Mesendoderm (in vitro differentiated cells): ENCODE data around the gene TRPM3.

ENCODE experiments used
- DNase-seq: peaks from one replicate; pipeline ENCODE4 v3.0.0; 2013
- H2AK5ac ChIP-seq: 2 replicates; pipeline ENCODE4 v1.6.1; 2013; ENCODE audit warnings: low read length, inconsistent platforms
- H2BK120ac ChIP-seq: 2 replicates; pipeline ENCODE4 v1.6.1; 2013; ENCODE audit warnings: low read depth, mild to moderate bottlenecking, low read length, moderate library complexity, mixed read lengths
- H2BK15ac ChIP-seq: replicated peaks from 2 replicates; pipeline ENCODE4 v1.6.1; 2013; ENCODE audit warnings: low read depth, mild to moderate bottlenecking, moderate library complexity
- H2BK5ac ChIP-seq: 2 replicates; pipeline ENCODE4 v1.6.1; 2013; ENCODE audit warnings: low read length, inconsistent platforms
- H3K18ac ChIP-seq: 2 replicates; pipeline ENCODE4 v1.6.1; 2013; ENCODE audit warnings: mild to moderate bottlenecking, low read length, mixed read lengths
- H3K23ac ChIP-seq: one replicate; pipeline ENCODE4 v1.6.1; 2013; ENCODE audit warnings: low read length
- H3K27ac ChIP-seq: 2 replicates; pipeline ENCODE4 v1.5.1; 2013; ENCODE audit warnings: low read depth, mild to moderate bottlenecking, inconsistent platforms, low read length, moderate library complexity
- H3K27me3 ChIP-seq: 2 replicates; pipeline ENCODE4 v1.6.1; 2013; ENCODE audit warnings: low read length, control low read depth, mild to moderate bottlenecking, inconsistent platforms; ENCODE audit not compliant: insufficient read depth, poor library complexity
- H3K36me3 ChIP-seq: 2 replicates; pipeline ENCODE4 v1.6.1; 2013; ENCODE audit warnings: low read length, inconsistent platforms; ENCODE audit not compliant: control insufficient read depth, insufficient read depth
- H3K4ac ChIP-seq: one replicate; pipeline ENCODE4 v1.6.1; 2013; ENCODE audit warnings: low read depth, mild to moderate bottlenecking, low read length, moderate library complexity
- H3K4me1 ChIP-seq: 2 replicates; pipeline ENCODE4 v1.6.1; 2013; ENCODE audit warnings: low read depth, low read length, inconsistent platforms; ENCODE audit not compliant: control insufficient read depth
- H3K4me2 ChIP-seq: 2 replicates; pipeline ENCODE4 v1.6.1; 2013; ENCODE audit warnings: low read length
- H3K4me3 ChIP-seq: 2 replicates; pipeline ENCODE4 v1.5.1; 2013; ENCODE audit warnings: mild to moderate bottlenecking, low read length
- H3K56ac ChIP-seq: one replicate; pipeline ENCODE4 v1.6.1; 2013; ENCODE audit warnings: low read length
- H3K79me1 ChIP-seq: 2 replicates; pipeline ENCODE4 v1.6.1; 2013; ENCODE audit warnings: low read length, inconsistent platforms
- H3K79me2 ChIP-seq: 2 replicates; pipeline ENCODE4 v1.6.1; 2013; ENCODE audit warnings: mild to moderate bottlenecking, low read length; ENCODE audit not compliant: control insufficient read depth, insufficient read depth
- H3K9ac ChIP-seq: 2 replicates; pipeline ENCODE4 v1.6.1; 2013; ENCODE audit warnings: low read length, inconsistent platforms
- H4K5ac ChIP-seq: one replicate; pipeline ENCODE4 v1.6.1; 2013; ENCODE audit warnings: low read length
- H4K8ac ChIP-seq: one replicate; pipeline ENCODE4 v1.6.1; 2013; ENCODE audit warnings: low read depth, mild to moderate bottlenecking, control low read depth, low read length, moderate library complexity
- WGBS: extraction: QIAGEN DNeasy Blood & Tissue Kit; methylation state at CpG from one replicate; pipeline ENCODE4 v1.1.7; 2013; ENCODE audit warnings: low lambda C conversion rate, missing lambda C conversion rate; ENCODE audit not compliant: insufficient coverage; ENCODE audit errors: extremely low coverage; 5-methylcytosine and 5-hydroxymethylcytosine counted together

The TRPM3 gene

DNA sequence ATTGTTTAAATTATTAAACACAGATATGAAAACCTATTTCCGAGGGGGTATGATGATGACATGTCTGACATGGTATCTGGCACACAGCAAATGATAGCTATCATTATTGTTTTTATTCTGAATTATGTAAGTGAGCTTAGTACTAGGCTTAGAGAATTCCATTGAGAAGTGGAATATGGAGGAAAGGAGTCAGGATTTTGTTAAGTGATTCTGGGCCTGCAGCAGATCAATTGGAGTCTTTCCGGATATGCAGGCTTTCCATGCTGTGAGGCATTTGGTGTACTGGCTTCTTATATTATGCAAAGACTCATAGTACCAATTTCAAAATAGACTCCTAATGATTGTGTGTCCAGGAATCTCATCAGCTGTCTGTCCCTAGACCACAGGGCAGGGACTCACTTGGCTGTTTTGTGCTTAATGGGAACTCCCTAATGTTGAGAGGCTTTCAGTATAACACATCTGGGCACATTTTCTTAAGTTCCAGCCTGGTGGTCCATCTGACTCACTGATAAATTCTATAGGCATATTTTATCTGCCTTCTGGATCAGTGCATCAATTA, 527.0 kb downstream of the TRPM3 start:
- no peak overlapping the region for H3K27ac ChIP-seq
- no peaks in the 10 kb centered on the region for H3K27me3 ChIP-seq
- H3K18ac ChIP-seq = no peak overlapping the region
- no peak overlapping the region for H4K8ac ChIP-seq
- H3K79me1 ChIP-seq = no peaks in the 10 kb centered on the region
- H3K4me1 ChIP-seq = no peaks in the 10 kb centered on the region
- H3K36me3 ChIP-seq = no peaks in the 10 kb centered on the region
- no peak overlapping the region for H3K4me3 ChIP-seq
- H3K23ac ChIP-seq = no peak overlapping the region
- H4K5ac ChIP-seq = no peak overlapping the region
- no peak overlapping the region for H2BK5ac ChIP-seq
- DNase-seq = no peak
- H3K9ac ChIP-seq = no peak overlapping the region
- WGBS = no CpG with 5 or more reads among the region's 2 CpGs
- H3K56ac ChIP-seq = no peak overlapping the region
- no peak overlapping the region for H2BK15ac ChIP-seq
- no peak overlapping the region for H3K4me2 ChIP-seq
- no peak overlapping the region for H2AK5ac ChIP-seq
- H3K4ac ChIP-seq = no peak overlapping the region
- no peak overlapping the region for H2BK120ac ChIP-seq
- H3K79me2 ChIP-seq = no peaks in the 10 kb centered on the region

DNA sequence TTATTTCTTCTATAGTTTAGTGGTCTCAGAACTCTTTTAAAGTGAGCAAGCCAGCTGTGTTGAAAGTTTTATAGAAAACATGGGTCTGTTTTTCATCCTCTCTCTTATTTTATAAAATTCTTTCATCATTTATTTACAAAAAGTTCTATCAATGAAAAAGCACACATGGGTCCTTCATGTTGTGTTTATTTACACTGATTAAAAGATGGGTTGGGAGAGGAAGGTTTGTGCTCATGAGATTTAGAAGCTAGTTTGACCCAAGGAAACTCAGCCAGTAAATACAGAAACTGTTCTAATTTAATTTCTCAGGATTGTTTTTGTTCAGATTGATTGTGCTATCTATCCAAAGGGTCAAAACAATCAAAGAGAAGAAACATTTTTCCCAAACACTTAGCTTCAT, 528.2 kb downstream of the TRPM3 start:
- no peak overlapping the region for H3K18ac ChIP-seq
- no peaks in the 10 kb centered on the region for H3K79me2 ChIP-seq
- H3K4me2 ChIP-seq = no peak overlapping the region
- H3K27ac ChIP-seq = no peak overlapping the region
- H3K56ac ChIP-seq = no peak overlapping the region
- H3K4me1 ChIP-seq = no peaks in the 10 kb centered on the region
- no peaks in the 10 kb centered on the region for H3K27me3 ChIP-seq
- no peak for DNase-seq
- no peak overlapping the region for H2BK15ac ChIP-seq
- H2AK5ac ChIP-seq = no peak overlapping the region
- no peaks in the 10 kb centered on the region for H3K79me1 ChIP-seq
- no peak overlapping the region for H2BK5ac ChIP-seq
- no peak overlapping the region for H3K23ac ChIP-seq
- H2BK120ac ChIP-seq = no peak overlapping the region
- H4K8ac ChIP-seq = no peak overlapping the region
- H3K4ac ChIP-seq = no peak overlapping the region
- H3K36me3 ChIP-seq = no peaks in the 10 kb centered on the region
- no peak overlapping the region for H4K5ac ChIP-seq
- H3K9ac ChIP-seq = no peak overlapping the region
- no peak overlapping the region for H3K4me3 ChIP-seq

DNA sequence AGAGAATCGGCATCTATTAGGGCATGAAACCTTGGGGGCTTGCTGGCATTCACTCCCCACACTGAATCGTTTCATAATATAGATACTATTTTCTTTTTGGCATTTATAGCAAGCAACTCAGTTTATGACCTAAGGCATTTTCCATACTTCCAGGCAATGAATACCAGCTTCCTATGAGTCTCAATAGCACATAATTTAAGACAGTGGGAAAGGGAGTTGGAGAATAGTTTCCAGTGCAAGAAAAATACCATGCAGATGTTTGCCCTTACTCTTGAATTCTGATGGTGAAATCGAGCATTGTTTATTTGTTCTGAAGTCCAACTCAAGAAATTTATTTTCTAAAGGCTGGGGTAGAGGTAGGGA, 531.1 kb downstream of the TRPM3 start:
- Histone ChIP-seq H3K4me3 (no peak overlapping the region), H3K27ac (no peak overlapping the region), H4K8ac (no peak overlapping the region), H2BK15ac (no peak overlapping the region), H2BK5ac (no peak overlapping the region), H3K23ac (no peak overlapping the region), H3K79me1 (no peaks in the 10 kb centered on the region), H3K36me3 (no peaks in the 10 kb centered on the region), H3K4me1 (no peaks in the 10 kb centered on the region), H3K56ac (no peak overlapping the region), H2BK120ac (no peak overlapping the region), H4K5ac (no peak overlapping the region), H2AK5ac (no peak overlapping the region), H3K79me2 (no peaks in the 10 kb centered on the region), H3K4ac (no peak overlapping the region), H3K9ac (no peak overlapping the region), H3K18ac (no peak overlapping the region), H3K4me2 (no peak overlapping the region), H3K27me3 (no peaks in the 10 kb centered on the region)
- WGBS = no CpG with 5 or more reads among the region's 3 CpGs
- no peak for DNase-seq

DNA sequence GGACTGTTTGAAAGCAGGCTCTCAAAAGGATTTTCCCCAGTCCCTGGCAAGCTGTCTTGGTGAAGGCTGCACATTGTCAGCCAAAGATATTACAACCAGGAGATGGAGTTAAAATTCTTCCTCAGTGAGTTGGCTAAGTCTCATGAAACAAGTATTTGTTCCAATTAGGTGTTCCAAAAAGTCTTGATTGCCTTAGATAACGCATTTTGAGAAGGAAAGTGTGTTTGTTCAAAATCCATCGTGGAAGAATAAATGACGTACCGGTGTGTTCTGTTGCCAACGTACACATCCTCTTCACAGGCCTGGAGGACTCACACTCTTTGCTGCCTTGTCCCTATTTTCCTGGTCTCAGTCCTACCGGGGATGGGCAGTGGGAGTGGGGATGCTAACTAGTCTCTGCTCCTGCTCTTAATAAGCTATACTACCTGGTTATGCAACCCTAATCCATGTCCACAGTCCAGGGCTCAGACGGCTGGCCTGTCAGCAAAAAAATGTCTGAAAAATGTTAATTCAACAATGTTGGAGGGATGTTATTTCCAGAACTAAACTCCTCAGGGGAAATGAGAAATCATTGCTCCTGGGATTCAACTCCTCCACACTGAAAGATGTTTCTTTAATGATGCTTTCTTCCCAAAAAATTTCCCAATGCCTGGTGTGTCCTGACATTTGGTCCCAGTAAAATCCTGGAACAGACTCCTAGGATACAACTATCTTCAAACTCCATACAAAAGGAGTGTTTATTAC, 531.7 kb downstream of the TRPM3 start:
- no peaks in the 10 kb centered on the region for H3K79me1 ChIP-seq
- no peak overlapping the region for H2BK5ac ChIP-seq
- no peak overlapping the region for H3K4ac ChIP-seq
- no peak overlapping the region for H3K56ac ChIP-seq
- H4K8ac ChIP-seq = no peak overlapping the region
- H3K27me3 ChIP-seq = no peaks in the 10 kb centered on the region
- H3K27ac ChIP-seq = no peak overlapping the region
- no peak overlapping the region for H4K5ac ChIP-seq
- no peak overlapping the region for H3K23ac ChIP-seq
- no peak overlapping the region for H3K9ac ChIP-seq
- no peak overlapping the region for H3K4me2 ChIP-seq
- no peaks in the 10 kb centered on the region for H3K79me2 ChIP-seq
- H2AK5ac ChIP-seq = no peak overlapping the region
- WGBS = no CpG with 5 or more reads among the region's 7 CpGs
- no peak overlapping the region for H3K4me3 ChIP-seq
- no peak overlapping the region for H2BK120ac ChIP-seq
- DNase-seq = no peak
- H3K36me3 ChIP-seq = no peaks in the 10 kb centered on the region
- no peak overlapping the region for H2BK15ac ChIP-seq
- H3K4me1 ChIP-seq = no peaks in the 10 kb centered on the region
- no peak overlapping the region for H3K18ac ChIP-seq

DNA sequence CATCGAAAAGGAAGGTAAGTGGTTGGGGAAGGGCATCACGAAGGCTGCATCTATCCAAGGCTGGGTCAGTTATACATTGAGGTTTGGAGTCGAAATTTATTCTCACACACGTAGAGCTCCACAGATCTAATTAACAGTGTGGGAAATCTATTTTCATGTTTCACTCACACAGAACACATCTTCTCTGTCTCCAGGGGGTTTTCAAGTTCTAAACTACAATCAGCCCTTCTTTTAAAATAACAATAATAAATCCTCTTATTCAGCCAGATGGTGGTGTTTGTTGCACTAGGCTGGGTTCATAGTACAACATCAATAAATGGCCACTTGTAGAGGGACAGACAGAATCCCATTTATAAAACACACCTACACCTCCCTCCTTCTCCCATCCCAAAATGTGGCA, 532.4 kb downstream of the TRPM3 start:
- no peak overlapping the region for H3K27ac ChIP-seq
- H3K27me3 ChIP-seq = no peaks in the 10 kb centered on the region
- H3K23ac ChIP-seq = no peak overlapping the region
- no peak overlapping the region for H3K18ac ChIP-seq
- no peaks in the 10 kb centered on the region for H3K79me1 ChIP-seq
- no peak overlapping the region for H4K5ac ChIP-seq
- no peak overlapping the region for H2AK5ac ChIP-seq
- no peak for DNase-seq
- H2BK120ac ChIP-seq = no peak overlapping the region
- no peaks in the 10 kb centered on the region for H3K4me1 ChIP-seq
- WGBS = no CpG with 5 or more reads among the region's 4 CpGs
- H3K4ac ChIP-seq = no peak overlapping the region
- H3K9ac ChIP-seq = no peak overlapping the region
- H3K36me3 ChIP-seq = no peaks in the 10 kb centered on the region
- no peak overlapping the region for H3K56ac ChIP-seq
- H3K4me3 ChIP-seq = no peak overlapping the region
- no peak overlapping the region for H3K4me2 ChIP-seq
- no peaks in the 10 kb centered on the region for H3K79me2 ChIP-seq
- H2BK5ac ChIP-seq = no peak overlapping the region
- no peak overlapping the region for H4K8ac ChIP-seq
- no peak overlapping the region for H2BK15ac ChIP-seq

DNA sequence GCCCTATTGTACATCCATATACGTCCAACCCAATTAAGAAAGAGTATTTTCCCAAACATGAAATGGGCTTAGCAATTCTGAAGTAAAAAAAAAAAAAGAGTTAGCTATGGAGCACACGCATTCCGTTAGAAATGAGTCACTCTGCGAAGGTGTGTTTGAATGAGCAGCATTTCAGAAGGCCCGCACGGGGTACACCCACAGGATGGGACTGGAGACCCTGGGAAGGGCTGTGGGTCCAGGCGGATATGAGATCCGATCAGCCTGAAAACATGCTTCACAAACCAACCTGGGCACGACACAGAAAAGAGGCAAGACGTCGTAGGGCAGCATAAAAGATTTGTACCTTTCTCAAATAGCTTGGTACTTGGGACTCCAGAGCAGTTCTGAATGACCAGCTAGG, 533.0 kb downstream of the TRPM3 start:
- Histone ChIP-seq H3K4me1 (no peaks in the 10 kb centered on the region), H4K5ac (no peak overlapping the region), H3K4me3 (no peak overlapping the region)

More for the DNA sequence above, 533.0 kb downstream of the TRPM3 start:
- no peak for DNase-seq
- no peaks in the 10 kb centered on the region for H3K27me3 ChIP-seq
- H4K8ac ChIP-seq = no peak overlapping the region
- no peak overlapping the region for H3K23ac ChIP-seq
- no peaks in the 10 kb centered on the region for H3K79me2 ChIP-seq
- WGBS = no CpG with 5 or more reads among the region's 11 CpGs
- H3K36me3 ChIP-seq = no peaks in the 10 kb centered on the region
- no peak overlapping the region for H3K27ac ChIP-seq
- H2AK5ac ChIP-seq = no peak overlapping the region
- no peak overlapping the region for H2BK5ac ChIP-seq
- H3K56ac ChIP-seq = no peak overlapping the region
- H2BK15ac ChIP-seq = no peak overlapping the region
- no peak overlapping the region for H3K4ac ChIP-seq
- H3K79me1 ChIP-seq = no peaks in the 10 kb centered on the region
- no peak overlapping the region for H3K9ac ChIP-seq
- no peak overlapping the region for H3K18ac ChIP-seq
- H2BK120ac ChIP-seq = no peak overlapping the region
- no peak overlapping the region for H3K4me2 ChIP-seq
